Effector CD8-positive, alpha-beta T cell (primary cell): ENCODE measurements around the gene EBF3.

ENCODE experiments used
- DNase-seq: peaks from one replicate; lab custom pipeline; 2025; lab: John Stamatoyannopoulos, UW

The EBF3 gene

DNA sequence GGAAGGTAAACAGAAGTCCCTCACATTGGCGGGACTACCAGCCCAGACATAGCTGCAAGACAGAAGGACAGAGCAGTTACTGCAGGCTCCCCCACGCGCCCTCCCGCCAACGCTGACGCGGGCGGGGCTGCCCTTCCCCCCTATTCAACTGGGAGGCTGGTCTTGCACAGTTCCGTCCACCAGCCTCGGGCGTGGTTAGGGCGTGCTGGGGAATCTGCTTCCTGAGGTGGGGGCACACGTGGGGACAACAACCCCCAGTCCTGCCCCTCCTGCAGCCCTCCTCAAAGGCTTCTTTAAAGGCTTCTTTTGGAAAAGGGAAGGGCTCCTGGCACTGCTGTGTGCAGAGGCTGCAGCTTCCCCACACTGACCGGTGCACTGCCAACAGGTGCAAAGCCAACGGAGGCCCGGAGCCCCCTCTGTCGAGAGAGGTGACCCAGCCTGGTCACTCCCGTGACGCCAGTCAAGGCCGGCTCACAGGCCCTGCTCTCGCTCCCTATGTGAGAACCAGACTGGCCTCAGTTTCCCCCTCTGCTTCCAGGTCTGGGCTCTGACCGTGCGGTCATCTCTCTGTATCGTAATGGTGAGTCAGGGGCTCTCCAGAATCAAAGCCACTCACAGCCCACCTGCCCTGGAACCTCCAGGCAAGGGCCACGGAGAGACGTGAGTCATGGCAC, 126.0 kb downstream of the EBF3 start:
- no peak for DNase-seq

DNA sequence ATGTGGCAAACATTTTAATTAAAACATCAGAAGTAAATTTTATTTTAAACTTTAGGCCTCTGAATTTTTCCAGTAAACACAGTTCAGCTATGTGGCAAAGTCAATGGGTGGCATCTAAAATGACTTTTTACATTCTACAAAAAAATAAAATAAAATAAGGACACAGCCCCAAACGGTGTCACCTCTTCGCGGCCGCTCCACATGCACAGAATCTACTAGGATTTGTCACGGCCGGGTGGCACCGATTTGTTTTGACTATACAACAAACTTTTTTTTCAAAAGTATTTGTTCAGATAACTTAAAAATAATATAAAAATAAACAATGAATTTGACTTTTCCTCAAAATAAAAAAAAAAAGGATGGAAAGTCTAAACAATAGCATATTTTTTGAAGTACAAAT, 127.8 kb downstream of the EBF3 start:
- DNase-seq: no peak

DNA sequence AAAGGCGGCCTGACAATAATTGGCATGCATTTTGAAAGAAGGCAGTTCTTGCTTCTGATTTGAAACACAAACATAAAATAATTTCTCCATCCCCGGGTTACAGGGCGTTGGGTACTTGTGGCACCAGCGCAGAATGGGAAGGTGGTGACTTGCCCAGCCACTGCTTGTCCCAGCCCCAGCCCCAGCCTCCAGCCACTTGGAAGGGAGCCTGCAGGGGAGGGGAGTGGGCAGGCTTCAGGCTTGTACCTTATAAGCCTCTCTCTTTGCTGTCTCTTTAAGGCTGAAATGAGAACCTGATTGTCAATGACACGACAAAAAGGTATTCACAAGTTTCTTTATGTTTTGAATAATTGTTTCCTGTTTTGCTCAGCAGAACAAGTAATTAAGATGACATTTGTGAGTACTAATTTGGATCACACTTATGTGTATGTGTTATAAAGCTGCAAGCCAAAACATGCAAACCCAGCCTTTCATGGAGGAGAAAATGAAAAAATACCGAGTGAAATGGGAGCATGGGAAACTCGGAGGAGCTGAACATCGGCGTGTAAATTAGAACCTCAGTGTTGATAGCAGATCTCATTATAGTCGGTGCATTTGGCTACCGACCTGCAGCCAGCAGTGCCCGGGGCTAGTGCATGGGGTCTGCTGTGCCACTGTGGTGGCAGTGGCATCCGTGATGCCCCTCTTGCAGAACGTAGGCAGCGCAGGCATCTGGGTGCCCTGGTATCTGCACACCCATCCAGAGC, 129.9 kb downstream of the EBF3 start:
- DNase-seq: no peak

DNA sequence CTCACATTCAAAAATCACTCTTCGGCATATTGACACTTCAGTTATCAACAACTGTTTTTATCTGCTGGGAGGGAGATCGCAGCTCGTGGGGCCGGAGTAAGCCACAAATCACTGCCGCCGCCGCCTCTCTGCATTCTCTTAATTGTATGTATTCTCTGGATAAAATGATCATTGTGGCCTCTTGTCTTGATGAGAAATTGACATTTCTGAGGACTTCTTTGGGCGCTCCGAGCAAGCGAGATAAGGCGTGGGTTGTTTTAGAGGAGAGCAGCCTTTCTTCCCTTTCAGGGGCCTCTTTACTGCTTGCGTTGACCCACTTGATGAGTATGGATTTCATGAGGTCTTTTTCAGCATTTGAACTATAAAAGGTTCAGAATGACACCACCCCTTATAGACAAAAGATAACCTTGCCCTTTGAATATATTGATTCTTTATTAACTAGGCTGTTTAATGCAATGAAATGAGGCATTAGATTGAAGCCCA, 130.6 kb downstream of the EBF3 start:
- no peak for DNase-seq

DNA sequence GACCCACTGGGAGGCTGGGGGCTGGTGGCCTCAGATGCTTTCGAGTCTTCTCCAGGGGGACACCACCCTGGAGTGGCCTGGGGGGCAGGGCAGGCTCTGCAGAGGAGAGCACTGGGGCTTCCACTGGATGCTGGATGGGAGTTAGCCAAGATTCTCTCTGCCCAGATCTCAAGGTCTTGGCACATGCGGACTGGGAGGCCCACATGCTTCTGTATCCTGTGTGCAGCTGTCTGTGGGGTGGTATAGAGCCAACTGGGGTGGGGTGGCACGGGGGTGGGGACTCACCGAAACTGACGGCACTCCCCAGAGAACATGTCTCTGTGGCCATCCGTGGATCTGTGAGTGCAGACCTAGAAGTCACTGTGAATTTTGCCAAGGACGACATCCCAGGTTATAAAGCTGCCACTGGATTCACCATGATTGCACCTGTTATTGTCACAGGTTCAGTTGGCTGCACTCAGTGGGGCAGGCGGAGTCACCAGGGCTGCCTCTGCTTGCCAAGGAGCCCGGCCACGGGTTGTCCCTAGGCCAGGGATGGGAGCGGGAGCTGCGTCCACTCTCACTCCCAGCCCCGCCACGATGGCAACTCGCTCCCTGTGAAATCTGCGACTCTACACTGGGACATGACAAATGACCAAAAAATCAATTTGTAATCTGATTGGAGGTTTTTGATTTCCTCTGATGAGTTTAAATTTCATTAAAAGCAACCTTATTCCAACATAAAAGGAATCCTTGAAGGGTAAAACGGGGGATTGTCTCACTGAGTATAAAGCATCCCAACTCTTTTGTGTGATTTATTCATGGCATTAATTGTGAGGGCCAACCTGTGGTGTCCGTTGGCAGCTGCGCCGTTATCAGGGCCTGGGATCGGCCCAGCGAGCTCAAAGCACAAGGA, 131.3 kb downstream of the EBF3 start:
- no peak for DNase-seq

DNA sequence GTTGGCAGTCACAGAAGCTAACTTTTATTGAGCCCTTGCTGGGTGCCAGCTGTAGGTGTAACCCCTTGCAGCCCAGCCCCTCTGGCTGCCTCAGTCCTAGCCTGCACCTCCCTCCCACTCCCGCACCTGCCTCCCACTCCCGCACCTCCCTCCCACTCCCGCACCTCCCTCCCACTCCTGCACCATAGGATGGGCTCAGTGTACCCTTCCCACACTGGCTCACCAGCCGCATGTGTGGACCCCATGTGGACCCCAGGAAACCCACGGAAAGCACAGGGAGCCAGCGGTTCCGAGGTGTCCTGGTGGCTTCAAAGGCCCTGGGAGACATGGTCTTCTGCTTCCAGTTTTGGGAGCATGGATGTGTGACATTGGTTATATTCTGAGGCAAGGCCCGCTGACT, 132.9 kb downstream of the EBF3 start:
- DNase-seq: no peak

DNA sequence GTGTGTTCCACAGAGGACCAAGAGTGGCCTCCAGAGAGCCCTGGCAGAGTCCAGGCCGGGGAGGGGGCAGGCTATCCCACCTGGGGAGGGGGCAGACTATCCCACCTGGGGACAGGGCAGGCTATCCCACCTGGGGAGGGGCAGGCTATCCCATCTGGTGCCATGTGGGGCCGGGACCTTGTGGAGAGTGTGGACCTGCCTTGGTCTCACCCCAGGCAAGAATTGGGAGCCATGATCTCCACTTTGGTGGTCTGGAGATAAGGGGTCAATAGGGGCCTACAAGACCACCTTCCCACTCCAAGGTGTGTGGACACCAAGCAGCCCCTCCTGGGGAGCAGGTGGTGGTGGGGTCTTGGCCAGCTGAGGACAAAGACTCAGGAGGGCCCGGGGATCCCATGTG, 138.2 kb downstream of the EBF3 start:
- no peak for DNase-seq

DNA sequence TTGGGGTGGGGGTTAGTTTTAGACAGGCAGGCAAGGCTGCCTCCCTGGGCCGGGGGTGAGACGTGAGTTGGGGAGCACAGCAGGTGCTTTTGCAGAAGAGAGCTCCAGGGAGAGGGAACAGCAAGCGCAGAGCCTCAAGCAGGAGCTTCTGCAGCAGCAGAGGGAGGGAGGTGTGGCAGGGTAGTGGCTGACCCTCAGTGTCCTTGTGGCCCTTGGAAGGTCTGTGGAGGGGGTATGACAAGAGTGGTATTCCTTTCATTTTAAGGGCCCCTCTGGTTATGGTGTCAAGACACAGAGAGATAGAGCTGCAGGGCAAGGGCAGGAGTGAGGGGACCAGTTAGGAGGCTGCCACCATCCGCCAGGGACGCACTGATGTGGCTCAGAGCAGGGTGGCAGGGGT, 138.9 kb downstream of the EBF3 start:
- no peak for DNase-seq

DNA sequence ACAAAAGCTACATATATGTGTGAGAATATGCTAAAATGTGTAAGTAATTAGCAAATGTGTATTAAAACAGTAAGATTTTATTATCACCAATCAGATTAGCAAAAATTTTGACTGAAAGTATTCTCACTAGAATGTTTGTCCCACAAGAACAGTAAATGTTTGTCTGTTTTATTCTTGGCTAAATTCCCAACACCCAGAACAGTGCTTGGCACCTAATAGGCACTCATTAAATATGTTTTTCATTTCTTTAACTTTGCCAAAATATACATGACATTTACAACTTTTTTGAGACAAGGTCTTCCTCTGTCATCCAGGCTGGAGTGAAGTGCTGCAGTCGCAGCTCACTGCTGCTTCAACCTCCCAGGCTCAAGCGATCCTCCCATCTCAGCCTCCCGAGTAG, 143.6 kb downstream of the EBF3 start:
- no peak for DNase-seq

DNA sequence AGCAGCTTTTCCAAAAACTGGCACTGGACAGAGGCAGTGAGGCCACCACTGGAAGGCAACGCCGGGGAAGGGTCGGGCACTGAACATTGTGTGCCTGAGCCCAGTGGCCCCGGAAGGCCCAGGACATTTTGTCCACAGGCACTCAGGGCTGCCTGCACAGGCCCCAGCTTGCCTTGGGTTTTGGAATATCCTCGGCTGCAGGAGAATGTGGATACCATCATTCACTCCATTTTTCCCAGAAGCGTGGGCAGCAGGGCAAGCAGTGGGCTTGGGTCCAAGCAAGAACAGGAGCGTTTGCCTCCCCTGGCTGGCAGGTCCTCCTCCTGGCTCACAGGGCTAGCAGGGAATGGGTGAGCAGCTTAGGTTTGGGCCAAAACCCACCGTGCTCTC, 147.4 kb downstream of the EBF3 start:
- no peak for DNase-seq

DNA sequence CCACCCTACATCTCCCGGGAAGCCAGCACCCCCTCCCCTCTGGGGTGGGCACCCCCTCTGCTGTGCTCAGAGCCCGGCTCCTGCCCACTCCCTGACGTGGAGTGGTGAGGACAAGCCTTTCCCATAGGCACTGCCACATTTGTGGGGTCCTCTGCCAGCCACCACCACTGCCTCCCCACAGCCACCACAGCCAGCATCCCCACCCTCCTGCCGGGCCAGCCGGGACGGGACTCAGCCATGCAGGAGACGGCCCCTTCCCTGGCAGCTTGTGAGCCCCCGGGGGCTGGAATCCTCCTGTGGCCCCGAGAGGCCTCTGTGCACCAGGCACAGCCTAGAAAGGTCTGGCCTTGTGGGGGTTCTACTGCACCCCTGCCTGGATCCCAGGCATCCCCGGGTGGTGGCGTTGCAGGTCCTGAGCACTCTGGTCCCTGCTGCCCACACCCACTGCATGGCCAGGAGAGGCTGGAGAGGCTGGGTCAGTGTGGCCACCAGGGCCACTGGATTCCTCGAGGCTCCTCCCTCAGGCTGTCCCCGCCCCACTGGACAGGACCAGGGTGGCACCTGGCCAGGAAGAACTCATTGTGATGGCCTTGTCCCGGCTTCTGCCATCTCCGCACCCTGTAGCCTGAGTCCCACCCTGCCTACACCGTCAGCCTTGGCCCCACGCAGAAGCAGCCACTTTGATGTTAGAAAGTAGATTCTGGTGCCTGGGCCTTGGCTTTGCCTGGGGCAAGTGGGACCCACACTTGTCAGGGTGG, 148.0 kb downstream of the EBF3 start:
- no peak for DNase-seq

DNA sequence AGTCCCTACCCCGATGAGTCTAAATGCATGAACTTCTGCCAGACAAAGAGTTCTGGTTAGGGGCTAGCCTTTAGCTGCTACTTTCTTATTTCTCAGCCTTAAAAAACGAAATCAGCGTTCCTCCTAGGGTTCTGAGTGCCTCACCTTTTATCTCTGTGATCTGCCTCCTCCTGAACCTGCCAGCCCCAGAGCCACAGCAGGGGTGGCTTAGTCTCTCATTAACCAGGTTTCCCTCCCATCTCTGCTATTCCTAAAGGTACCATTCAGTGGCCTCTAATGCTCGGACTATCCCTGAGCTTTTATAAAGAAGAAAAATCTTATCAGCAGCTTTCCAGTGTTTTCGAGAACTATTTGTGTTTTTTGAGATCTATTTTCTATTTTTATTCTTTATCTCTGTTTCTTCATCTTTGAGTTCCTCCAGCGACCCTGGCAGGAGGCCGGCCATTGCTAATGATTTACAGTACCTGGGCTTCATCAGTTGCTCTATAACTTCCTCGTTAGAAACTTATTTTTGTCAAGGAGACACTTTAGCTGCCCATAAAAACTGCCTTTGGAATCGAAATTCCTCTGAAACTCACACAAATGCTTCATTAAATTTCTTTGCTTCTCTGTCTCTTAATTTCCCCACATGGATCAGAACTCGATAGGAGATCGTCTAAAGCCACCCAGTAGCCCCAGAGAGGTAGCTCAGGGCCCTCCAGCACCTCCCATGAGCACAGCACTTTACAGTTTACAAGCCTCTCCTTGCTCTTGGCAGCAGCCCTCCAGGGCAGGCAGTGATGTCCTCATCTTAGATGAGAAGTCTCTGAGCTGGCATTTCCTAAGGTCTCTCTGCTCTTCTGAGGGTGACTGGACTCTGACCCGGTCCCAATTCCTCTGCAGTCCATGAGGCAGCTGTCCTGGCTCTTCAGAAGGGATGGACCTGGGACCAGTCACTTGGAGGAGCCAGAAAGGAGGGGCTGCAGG, 149.1 kb downstream of the EBF3 start:
- no peak for DNase-seq

DNA sequence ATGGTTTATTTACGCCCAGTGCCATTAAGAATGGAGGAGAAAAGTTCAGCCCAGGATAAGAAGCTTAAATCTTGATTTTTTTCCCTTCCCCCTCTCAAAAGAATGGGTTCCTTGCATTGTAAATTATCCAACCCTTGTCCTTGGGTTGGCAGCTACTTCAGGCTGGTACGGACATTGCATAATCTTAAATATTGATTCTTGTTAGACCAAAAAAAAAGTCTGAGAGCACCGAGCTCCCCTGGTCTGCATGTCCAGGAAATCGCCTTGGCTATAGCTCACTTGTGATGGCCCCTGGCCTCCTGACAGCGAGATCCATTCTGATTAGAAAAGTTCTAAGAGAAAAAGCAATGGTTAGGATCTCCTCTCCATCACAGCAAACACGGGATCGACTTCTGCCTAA, 151.7 kb downstream of the EBF3 start:
- no peak for DNase-seq

DNA sequence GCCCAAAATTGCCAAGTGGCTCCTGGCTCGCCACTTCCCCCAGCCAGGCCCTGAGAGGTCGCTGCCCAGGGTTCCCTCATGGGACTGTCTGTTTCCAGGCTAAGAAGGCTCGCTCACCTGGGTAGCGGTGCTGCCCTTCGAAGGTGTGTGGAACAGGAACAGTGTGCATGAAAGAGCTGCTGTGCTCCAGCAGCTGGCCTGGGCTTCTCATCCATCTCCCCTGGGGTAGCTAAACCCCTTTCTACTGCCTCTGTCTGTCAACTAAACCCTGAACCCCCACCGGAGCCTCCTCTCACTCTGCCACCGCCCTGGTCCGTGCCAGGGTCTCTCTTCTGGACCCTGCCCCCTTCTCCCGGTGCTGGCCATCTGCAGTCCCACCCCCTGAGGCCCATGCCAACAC, 152.9 kb downstream of the EBF3 start:
- DNase-seq: no peak

DNA sequence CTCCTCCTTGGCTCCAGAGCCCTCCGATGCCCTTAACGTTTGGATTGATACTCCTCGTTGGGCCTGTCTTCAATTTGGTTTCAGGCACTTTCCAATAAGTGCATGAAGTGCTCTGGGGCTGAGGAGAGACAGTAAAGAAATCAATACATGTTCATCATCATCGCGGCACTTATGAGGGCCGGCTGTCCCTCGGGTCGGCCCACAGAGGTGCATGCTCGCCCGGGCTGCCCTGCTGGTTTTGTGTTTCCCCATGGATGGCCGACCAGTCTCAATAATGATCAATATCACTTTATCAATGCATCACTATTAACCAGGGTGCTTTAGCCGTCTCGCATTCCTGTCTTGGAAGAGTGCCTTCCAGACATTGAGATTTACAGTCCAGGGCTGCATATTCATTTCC, 154.2 kb downstream of the EBF3 start:
- no peak for DNase-seq

DNA sequence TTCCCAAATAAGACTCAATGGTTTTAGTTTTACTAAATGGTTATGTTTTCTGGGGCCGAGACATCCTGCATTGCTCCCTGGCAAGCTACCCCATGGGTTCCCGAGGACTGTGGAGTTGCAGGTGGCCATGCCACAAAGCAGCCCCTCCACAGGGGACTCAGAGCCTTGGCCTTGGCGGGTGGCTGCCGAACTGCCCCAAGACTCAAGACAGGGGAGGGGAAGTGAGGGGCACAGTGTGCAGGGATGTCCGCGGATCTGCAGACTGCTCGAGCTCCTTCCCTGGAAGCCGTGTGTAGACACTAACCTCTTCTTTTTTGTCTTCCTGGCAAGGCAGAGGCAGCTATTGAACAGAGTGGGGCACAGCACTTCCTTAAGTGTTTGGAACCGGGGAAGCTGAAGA, 154.6 kb downstream of the EBF3 start:
- DNase-seq: no peak

DNA sequence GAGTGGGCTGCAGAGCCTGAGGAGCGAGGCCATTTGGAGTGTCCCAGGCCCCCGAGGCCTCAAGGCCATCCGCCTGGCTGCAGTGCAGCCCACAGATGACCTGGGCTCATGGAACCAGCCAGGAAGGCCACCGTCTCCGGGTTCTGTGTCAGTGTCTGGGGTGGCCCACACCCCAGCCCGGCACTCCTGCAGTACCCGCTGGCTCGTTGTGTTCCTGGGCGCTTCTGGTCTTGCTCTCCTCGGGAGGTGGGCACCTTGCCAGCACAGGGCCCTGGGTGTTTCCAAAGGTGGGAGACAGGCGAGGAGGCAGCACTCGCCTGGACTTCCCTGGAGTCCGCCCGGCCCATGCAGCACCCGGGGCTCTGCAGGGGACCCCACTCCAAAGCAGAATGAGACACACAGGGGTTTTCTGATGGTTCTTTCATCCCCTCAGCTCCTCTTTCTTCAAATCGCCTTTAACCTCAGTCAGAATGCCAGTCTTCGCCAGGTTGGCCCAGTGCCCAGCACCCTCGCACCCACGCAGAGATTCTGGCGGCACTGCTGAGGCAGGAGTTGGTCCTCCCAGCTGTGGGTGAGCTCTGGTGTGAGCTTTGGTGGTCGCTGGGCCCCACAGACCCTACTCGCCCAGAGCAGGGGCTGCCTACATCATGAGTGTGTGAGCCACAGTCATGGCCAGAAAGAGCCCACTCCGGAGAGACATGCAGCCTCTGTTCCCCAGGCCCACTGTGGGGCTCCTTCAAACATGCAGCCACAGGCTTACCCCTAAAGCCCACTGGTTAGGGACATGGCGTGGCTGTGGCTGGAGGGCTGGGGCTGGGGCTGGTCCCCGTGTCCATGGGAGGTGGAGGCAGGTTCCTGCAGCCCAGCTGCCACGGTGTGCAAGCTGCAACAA, 155.7 kb downstream of the EBF3 start:
- DNase-seq: no peak

DNA sequence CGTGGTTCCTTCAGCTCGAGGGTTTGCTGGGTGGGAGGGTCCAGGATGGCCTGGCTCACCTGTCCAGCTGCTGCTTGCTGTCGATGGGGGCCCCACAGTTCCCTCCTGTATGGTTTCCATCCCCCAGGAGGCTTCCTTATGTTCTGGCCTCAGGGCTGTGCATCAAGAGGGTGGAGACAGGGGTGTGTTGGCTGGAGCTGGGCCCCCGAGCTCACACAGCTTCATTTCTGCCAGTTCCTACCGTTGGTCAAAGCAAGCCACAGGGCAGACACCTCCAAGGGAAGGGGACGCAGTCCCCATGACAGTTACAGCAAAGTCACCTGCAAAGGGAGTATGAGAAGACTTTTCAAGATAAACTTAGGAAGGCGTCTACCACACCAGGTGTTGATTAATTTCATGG, 156.9 kb downstream of the EBF3 start:
- DNase-seq: no peak

DNA sequence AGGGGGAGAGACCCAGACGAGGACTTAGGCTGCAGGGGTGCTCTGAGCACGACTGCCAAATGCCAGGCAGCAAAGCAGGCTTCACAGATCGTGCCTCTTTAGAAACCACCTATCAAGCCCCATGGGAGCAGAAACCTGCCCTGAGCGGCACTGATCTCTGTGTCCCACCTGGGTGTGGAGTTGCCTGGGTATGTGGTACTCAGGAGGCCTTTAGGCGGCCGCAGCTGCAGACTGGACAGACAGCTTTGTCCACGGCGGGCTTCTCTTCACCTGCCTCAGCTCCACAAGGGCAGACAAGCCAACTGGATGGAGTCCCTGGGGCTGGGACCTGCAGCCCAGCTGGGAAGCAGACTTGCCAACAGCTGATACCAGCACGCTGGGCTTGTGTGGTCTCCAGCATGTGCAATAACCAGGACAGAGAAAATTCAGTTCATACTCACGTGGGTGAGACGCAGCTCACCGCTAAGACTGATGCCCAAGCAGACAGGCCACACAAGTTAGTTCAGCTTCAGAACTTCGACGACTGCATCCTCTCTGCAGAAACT, 163.2 kb downstream of the EBF3 start:
- DNase-seq: no peak
